ENCODE data around the gene NID2.

GRCh38 chr14:52106840-52107239 is 38.0 kb upstream of the NID2 start:
- TF ChIP-seq EZH2 (IDR thresholded peaks at IDR 0.05): no peak
- TF ChIP-seq POLR2AphosphoS5 (IDR thresholded peaks at IDR 0.05; ENCODE audit: borderline replicate concordance, low read depth, low read length): no peak
